HG03039 (cell line): ENCODE data around the gene PRSS1.

Experiments used
- ATAC-seq: cut with Tn5 transposase; IDR thresholded peaks from one replicate; pipeline ENCODE4 v1.9.1; 2021; ENCODE audit warnings: mild to moderate bottlenecking, moderate library complexity; ENCODE audit not compliant: unreplicated experiment

PRSS1 gene

DNA sequence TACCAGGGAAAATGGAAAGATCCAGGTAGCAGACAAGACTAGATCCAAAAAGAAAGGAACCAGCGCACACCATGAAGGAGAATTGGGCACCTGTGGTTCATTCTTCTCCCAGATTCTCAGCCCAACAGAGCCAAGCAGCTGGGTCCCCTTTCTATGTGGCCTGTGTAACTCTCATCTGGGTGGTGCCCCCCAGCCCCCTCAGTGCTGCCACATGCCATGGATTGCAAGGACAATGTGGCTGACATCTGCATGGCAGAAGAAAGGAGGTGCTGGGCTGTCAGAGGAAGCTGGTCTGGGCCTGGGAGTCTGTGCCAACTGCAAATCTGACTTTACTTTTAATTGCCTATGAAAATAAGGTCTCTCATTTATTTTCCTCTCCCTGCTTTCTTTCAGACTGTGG is 42.9 kb downstream of the PRSS1 start:
- ATAC-seq = no peak

DNA sequence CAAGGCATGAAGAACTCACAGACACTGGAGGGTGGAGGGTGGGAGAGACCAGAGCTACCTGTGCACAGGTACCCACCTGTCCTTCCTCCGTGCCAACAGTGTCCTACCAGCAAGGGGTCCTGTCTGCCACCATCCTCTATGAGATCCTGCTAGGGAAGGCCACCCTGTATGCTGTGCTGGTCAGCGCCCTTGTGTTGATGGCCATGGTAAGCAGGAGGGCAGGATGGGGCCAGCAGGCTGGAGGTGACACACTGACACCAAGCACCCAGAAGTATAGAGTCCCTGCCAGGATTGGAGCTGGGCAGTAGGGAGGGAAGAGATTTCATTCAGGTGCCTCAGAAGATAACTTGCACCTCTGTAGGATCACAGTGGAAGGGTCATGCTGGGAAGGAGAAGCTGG is 43.3 kb downstream of the PRSS1 start:
- no peak for ATAC-seq

DNA sequence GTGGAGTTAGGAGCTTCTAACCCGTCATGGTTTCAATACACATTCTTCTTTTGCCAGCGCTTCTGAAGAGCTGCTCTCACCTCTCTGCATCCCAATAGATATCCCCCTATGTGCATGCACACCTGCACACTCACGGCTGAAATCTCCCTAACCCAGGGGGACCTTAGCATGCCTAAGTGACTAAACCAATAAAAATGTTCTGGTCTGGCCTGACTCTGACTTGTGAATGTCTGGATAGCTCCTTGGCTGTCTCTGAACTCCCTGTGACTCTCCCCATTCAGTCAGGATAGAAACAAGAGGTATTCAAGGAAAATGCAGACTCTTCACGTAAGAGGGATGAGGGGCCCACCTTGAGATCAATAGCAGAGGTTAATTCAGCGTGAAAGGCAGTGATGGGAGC is 43.9 kb downstream of the PRSS1 start:
- no peak for ATAC-seq

DNA sequence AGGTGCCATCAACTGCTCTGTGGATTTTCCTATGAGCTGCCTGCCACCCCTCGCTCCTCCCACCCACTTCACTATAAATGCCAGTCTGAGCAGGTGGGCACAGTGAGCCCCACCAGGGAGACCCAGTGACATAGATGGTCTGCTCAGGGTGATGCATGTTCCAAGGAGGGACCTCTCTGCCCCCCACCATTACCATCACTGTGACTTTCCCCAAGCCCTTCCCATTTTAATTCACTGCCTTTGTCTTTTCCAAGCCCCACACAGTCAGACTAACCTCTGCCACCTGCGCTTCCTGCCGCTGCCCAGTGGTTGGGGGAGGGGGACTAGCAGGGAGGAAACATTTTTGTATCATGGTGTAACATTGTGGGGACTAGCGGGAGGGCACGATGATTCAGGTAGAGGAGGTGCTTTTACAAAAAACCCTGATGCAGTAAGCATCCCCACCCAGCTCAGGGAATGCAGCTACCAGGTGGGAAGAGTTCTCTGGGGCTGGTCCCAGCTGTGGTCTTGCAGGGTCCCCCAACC is 46.1 kb downstream of the PRSS1 start:
- no peak for ATAC-seq

DNA sequence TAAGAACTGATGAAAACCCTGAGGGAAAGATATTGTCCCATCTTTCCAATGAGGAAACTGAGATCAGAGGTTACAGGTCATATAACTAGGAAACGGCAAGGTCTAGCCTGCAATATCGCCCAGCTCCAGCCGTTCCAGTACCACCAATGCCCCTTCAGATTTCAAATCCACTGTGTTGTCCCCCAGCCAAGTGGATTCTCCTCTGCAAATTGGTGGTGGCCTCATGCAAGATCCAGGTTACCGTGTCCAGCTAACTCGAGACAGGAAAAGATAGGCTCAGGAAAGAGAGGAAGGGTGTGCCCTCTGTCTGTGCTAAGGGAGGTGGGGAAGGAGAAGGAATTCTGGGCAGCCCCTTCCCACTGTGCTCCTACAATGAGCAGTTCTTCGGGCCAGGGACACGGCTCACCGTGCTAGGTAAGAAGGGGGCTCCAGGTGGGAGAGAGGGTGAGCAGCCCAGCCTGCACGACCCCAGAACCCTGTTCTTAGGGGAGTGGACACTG is 46.8 kb downstream of the PRSS1 start:
- ATAC-seq = no peak

DNA sequence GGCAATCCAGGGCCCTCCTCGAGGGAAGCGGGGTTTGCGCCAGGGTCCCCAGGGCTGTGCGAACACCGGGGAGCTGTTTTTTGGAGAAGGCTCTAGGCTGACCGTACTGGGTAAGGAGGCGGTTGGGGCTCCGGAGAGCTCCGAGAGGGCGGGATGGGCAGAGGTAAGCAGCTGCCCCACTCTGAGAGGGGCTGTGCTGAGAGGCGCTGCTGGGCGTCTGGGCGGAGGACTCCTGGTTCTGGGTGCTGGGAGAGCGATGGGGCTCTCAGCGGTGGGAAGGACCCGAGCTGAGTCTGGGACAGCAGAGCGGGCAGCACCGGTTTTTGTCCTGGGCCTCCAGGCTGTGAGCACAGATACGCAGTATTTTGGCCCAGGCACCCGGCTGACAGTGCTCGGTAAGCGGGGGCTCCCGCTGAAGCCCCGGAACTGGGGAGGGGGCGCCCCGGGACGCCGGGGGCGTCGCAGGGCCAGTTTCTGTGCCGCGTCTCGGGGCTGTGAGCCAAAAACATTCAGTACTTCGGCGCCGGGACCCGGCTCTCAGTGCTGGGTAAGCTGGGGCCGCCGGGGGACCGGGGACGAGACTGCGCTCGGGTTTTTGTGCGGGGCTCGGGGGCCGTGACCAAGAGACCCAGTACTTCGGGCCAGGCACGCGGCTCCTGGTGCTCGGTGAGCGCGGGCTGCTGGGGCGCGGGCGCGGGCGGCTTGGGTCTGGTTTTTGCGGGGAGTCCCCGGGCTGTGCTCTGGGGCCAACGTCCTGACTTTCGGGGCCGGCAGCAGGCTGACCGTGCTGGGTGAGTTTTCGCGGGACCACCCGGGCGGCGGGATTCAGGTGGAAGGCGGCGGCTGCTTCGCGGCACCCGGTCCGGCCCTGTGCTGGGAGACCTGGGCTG is 47.5 kb downstream of the PRSS1 start:
- peak; percentile 40 for ATAC-seq

DNA sequence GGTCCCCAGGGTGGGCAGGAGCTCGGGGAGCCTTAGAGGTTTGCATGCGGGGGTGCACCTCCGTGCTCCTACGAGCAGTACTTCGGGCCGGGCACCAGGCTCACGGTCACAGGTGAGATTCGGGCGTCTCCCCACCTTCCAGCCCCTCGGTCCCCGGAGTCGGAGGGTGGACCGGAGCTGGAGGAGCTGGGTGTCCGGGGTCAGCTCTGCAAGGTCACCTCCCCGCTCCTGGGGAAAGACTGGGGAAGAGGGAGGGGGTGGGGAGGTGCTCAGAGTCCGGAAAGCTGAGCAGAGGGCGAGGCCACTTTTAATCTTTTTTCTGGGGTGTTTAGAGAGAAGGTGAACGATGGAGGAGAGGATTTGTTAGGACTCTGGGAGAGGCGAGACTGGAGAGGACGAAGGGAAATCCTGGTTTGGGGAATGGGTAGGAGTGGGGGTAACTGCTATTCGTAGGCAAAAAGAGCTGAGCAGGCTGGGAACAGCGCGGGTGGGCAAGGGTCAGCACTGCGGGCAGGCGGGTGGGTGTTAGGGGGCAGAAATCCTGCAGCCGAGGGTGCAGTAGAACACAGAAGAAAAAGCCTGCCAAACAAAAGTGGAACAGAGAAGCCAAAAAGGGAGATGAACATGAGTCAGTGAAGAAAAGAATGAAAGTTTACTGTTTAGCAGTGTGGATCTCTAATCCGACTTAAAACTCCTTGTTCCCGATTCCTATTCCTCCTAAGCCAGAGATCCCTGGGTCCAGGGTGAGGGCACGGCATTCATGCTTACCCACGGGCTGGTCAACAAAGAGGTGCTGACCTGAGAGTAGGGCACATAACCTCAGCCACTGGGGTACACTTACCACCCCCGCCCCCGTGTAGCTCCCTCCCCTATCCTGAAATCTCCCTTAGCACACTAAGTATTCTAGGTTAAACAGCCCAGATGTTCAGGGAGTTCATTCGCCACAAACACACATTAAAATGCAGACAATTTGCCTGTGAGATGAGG is 48.4 kb downstream of the PRSS1 start:
- ATAC-seq = peak; percentile 31

DNA sequence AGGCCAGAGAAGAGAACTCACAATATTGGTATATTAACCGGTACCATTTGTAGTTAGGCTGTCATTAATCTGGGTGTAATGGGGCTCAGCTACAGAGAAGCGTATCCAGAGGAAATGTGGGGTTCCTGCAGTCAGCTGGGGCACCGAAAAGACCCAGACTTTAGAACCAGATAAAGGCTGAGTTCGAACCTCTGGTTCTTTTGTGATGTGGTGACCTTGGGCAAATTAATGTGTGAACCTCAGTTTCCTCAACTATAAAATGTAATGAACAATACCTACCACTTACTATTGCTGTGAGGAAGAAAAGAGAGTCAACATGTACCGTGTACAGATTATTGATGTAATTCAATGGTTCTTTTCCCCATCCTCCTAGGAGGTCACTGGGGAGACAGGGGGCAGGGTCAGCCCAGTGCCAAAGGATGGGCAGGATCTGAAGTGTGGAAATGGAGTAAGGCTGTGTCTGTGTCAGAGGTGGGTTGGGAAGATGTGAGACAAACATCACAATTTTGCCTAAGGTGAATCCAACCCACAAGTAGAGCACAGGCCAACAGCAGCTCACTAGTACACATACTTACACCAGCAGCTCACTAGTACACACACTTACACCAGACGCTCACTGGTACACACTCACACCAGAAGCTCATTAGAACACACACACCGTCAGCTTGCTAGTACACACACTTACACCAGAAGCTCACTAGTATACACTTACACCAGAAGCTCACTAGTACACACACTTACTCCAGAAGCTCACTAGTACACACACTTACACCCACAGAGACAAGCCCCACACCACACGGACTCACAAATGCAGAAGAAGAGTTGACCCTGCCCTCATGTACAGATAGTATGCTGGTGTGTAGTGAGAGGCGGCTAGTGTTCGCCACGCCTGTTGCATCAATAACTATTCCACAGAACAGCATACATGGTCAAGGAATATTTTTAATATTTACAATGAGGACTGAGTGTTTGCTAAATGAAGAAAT is 49.5 kb downstream of the PRSS1 start:
- ATAC-seq = no peak

DNA sequence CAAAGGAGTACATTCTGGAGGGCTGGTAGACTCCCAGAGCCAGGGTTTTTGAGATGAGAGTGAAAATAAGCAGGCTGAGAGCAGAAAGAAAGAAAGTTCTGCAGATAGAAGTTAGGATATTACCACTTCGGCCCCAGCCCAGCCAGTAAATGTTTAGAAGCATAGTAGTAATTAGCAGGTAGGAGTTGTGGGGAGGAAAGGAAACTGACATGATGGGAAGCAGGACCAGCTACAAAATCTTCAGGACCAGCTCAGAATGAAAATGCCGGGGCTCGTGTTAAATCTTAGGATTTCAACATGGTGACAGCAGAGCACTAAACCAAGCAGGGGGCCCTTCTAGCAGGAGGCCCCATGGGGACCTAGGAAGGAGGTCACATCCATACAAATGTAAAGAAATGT is 50.2 kb downstream of the PRSS1 start:
- no peak for ATAC-seq

DNA sequence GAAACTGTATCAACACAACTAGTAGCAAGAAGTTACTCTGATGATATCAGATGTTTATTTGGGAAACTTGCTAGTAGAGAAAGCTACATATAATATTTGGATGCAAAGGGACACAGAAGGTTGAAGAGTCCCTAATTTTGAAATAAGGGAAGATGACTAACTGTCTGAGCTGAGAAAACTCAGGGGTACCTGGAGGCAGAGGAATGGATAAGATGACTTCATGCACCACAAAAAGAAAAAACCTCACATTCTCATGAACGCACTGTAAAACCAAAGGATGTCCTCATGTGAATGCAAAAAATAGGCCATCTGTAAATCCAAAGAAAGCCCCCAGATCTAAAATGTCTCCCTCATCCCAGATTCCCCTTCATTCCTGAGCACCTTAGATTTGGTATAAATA is 50.8 kb downstream of the PRSS1 start:
- no peak for ATAC-seq

DNA sequence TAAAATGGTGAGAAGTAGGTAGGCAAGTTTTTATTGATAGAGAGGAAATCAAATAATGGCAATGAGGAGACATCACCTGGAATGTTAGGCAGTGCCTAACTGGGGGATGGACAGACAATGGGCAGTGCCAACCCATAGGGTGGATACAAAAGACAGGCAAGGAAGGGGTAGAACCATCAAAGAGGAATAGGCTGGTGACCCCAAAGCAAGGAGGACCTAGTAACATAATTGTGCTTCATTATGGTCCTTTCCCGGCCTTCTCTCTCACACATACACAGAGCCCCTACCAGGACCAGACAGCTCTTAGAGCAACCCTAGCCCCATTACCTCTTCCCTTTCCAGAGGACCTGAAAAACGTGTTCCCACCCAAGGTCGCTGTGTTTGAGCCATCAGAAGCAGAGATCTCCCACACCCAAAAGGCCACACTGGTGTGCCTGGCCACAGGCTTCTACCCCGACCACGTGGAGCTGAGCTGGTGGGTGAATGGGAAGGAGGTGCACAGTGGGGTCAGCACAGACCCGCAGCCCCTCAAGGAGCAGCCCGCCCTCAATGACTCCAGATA is 51.5 kb downstream of the PRSS1 start:
- ATAC-seq = no peak

DNA sequence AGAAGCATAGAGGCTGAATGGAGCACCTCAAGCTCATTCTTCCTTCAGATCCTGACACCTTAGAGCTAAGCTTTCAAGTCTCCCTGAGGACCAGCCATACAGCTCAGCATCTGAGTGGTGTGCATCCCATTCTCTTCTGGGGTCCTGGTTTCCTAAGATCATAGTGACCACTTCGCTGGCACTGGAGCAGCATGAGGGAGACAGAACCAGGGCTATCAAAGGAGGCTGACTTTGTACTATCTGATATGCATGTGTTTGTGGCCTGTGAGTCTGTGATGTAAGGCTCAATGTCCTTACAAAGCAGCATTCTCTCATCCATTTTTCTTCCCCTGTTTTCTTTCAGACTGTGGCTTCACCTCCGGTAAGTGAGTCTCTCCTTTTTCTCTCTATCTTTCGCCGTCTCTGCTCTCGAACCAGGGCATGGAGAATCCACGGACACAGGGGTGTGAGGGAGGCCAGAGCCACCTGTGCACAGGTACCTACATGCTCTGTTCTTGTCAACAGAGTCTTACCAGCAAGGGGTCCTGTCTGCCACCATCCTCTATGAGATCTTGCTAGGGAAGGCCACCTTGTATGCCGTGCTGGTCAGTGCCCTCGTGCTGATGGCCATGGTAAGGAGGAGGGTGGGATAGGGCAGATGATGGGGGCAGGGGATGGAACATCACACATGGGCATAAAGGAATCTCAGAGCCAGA is 52.5 kb downstream of the PRSS1 start:
- no peak for ATAC-seq

DNA sequence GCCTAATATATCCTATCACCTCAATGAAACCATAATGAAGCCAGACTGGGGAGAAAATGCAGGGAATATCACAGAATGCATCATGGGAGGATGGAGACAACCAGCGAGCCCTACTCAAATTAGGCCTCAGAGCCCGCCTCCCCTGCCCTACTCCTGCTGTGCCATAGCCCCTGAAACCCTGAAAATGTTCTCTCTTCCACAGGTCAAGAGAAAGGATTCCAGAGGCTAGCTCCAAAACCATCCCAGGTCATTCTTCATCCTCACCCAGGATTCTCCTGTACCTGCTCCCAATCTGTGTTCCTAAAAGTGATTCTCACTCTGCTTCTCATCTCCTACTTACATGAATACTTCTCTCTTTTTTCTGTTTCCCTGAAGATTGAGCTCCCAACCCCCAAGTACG is 53.0 kb downstream of the PRSS1 start:
- ATAC-seq = no peak
